Right forelimb (tissue), 1 donor: ENCODE data around the gene WNT2.

Experiments
- DNase-seq: peaks from one replicate; pipeline ENCODE4 v3.0.0-alpha.2; 2018

Gene WNT2

GRCh38 chr7:117322741-117323304, at the start of gene WNT2:
Gene WNT2 (minus strand): TSS chr7:117323058. CDS start chr7:117322989, 69 bp downstream.
- DNase-seq, result no peak

GRCh38 chr7:117372073-117372472, 49.2 kb upstream of the WNT2 start:
- DNase-seq, result no peak

DNA sequence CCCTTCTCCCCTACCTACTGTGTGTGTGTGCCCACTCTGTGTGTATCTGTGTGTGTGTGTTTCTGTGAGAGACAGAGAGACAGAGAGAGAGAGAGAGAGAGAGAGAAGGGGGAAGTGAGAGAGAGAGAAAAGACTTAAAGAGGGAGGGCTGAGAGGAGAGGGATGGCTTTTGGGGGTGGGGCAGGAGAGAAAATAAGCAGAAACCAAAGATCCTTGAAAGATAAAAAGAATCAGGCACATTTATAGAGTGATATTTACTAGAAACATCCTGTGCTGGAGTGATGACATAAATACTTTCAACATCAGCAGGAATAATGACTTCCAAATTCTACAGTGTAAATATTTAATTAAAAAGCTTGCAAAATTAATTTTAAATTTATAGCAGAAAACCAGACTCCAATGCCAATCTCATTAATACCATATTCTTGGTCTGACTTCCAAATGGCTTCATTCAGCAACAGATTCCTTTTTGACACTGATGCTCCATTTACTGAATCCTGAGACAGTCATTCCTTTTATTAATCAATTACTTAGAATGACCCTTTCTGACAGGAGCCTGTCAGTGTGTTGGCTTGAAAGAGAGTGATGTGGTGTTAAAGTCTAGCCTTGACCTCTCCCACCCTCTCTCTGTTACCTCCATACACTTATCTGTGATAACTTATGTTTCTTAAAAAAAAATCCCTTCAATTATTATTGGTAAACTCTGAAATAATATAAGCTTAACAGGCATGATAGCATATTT, 41.7 kb upstream of the WNT2 start:
- DNase-seq, result no peak

GRCh38 chr7:117362294-117362888, 39.5 kb upstream of the WNT2 start:
- DNase-seq, result no peak

GRCh38 chr7:117350027-117350426, 27.2 kb upstream of the WNT2 start:
- DNase-seq, result no peak

DNA sequence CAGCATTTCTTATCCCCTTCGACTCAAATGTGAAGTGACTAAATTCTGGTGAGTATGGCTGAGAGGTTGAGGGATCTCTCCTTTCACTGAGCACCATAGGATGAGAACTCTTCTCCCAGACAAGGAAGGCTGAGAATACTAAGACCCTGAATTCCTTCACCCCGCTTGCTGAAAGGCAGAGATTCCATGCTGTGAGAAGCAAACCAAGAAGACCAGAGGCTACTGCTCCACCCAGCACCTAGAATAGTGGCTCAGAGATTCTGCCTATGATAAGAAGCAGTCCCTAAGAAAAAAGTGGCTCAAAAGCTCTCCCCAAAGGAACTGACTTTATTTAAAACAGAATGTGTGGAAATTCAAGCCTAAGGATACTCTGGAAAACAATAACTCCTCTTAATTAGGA, 26.7 kb upstream of the WNT2 start:
- DNase-seq, result no peak

DNA sequence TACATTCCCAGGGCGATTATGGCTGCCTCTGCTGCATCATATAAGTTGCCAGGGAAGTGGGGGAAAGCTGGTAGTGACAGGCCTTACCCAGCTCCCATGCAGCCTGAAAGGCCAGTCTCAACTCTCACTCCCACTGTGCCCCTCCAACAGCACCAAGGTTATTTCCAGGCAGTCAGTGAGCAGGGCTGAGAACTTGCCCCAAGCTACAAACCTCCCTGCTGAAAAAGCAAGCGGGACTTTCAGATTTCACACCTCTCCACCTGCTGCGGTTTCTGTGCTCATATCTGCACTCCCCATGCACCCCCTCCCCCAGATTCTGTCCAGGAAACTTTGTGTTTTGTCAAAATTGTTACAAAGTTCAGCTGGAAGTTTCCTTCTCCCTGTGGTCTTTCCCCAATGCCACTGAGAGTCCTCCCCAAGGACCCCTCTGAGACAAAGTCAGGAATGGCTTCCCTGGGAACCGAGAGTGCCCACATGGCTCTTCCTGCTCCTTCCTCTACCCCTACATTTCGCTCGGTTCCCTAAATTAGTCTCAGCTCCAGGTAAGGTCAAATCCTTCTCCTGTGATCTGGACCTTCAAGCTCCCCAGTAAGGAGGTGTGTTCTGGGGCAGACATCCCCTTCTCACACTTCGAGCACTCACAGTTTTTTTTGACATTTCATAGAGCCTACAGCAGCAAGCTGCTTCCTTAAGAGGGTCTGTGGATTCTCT, 25.3 kb upstream of the WNT2 start:
- DNase-seq, result no peak

GRCh38 chr7:117347480-117347879, 24.6 kb upstream of the WNT2 start:
- DNase-seq, result no peak

GRCh38 chr7:117346161-117346560, 23.3 kb upstream of the WNT2 start:
- no peak for DNase-seq

- no peak for DNase-seq
Observed at GRCh38 chr7:117338020-117338419, 15.2 kb upstream of the WNT2 start.

- no peak for DNase-seq
Observed at GRCh38 chr7:117333168-117333567, 10.3 kb upstream of the WNT2 start.

DNA sequence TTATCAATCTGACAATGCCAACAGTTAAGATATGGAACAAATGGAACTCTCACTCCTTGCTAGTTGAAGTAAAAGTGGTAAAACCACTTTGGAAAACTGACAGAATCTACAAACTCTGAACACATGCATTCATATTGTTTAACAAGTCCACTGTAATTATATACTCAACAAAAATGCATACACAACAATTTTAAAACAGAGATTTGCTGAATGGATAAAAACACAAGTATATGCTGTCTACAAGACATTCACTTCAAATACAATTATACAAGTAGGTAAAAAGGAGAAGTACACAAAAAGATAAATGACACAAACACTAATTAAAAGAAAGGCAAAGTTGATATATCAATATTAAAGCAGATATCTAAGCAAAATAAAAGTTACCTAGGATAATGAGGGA, 9.2 kb upstream of the WNT2 start:
- no peak for DNase-seq

DNA sequence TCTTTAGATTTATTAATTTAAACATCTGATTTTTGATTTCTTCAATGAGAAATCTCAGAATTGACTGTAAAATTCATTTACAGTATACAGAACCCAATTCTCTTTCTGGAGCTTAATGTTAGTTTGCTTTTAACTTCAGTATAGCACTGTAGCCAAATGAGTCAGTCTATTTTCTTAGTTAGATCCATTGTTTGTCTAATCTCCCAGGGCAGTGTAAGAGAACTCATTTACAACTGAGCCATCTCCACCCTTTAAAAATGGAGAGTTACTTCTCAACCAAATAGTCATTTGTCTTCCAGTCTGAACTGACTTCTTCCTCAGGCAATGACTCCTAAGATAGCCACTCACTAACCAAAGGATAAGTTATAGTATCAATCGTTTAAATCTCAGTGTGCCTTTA, 3.0 kb upstream of the WNT2 start:
- no peak for DNase-seq

DNA sequence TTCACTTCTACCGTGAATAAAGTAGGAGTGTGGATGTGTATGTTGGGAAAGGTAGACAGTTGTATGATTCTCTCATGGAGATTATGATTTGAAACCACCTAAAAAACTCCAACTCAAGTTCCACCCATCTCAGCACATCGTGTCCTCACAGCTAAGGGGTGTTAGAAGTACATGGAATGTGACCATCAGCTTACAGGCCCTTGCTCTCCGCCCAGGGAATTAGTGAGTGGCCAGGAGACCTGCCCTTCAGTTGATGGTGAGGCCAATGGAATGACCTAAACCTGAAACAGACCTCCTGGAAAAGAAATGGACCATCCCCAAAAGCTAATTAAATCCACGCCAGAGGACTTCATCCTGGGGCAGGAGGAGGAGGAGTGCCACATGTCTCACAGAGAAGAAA, 2.1 kb upstream of the WNT2 start:
- no peak for DNase-seq

GRCh38 chr7:117323851-117324711, 1.2 kb upstream of the WNT2 start:
- peak; percentile 78 for DNase-seq

- peak; percentile 46 for DNase-seq
Observed at GRCh38 chr7:117323305-117323850, 520 bp upstream of the WNT2 start.

DNA sequence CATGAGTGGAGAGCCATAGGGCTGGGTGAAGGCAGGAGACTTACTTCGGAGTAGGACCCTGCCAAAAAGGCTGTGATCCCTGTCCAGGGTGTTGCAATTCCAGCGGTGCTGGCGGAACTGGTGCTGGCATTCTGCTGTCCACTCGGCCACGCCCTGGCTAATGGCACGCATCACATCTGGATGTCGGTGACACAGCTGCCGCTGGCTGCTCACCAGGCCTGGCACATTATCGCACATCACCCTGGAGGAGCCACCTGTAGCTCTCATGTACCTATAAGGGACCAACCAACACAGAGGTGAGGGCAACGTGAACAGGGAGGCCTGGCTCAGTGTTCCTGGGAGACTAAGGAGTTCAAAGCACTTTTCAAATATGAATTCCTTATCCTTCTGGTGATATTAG, 2.3 kb downstream of the WNT2 start:
- no peak for DNase-seq

DNA sequence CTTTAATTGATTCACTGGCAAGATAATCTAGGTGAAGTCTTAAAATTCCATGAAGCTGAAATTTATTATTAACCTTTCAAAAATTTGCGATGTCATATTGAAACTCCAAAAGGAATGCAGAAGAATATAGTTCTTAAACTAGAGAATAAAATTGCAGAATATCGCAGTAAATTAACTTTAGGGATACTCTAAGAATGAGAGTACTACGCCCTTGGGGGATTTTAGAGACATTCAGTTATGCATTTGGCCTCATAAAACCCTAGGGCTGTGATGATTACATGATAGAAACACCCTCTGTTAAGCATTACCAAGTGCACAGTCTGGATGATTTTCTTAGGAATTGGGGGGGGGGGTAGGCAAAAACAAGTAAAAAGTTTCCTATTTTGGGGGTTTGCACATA, 3.7 kb downstream of the WNT2 start:
- DNase-seq, result no peak

- DNase-seq, result no peak
Observed at GRCh38 chr7:117313582-117313981, 9.3 kb downstream of the WNT2 start.

DNA sequence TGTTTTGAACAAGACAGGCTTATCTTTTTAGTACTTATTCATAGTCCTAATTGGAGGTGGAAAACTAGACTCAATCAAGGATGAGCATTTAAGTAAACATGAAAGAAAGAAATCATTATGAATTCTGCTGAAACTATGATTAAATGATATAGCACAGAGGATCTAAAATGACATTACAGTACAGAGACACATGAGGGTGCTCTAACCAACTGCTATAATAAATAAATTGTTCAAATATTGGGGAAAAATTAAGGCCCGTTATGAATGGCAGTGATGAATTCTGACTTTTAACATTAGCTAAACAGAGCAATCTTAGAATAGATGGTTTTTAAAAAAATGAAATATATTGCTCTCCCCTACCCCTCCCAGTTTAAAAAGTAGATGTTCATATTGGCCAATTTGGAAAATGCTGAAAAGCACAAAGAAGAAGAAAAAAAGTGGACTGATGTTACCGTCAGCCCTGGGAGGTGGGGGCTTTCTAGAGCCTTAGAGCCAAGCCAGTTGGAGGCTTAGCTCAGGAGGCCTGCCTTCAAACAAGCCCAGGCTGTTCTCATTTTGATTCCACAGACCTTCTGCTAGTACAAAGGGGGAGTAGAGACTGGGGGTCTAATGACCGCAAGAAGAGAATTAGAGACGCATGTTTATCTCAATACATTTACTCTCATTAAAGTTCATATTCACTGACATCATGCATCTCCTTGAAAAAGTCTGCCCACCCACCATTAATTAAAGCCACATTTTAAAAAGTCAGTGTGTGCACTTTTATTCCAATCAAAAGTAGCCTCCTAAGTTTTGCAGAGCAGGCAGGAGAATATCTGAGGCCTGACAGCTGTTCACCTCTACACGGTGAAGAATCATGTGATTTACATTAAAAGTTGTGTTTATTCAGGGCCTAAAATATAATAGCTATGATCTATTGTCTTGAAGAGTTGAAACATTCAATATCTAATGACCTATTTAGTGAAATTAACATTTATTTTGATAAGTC, 10.0 kb downstream of the WNT2 start:
- DNase-seq, result no peak

DNA sequence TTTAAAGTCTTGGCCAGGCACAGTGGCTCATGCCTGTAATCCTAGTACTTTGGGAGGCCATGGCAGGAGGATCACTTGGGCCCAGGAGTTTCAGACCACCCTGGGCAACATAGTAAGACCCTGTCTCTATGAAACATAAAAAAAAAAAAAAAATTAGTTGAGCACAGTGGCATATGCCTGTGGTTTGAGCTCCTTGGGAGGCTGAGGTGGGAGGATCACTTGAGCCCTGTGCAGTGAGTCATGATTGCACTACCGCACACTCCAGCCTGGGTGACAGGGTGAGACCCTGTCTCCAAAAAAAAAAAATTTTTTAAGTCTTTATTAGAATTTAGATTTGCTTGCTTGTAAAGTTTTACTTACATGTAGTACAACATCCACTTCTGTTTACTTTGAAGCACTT, 14.0 kb downstream of the WNT2 start:
- DNase-seq, result no peak
